GM20000 (cell line): ENCODE data around the gene ABCC12.

Source experiments
- DNase-seq: peaks from one replicate; pipeline ENCODE4 v3.0.0; 2012; ENCODE audit warnings: low spot score
- TF ChIP-seq, protein P1 (sequence below): IDR thresholded peaks from 2 replicates; pipeline ENCODE4 v1.5.1; 2012; ENCODE audit warnings: mild to moderate bottlenecking, control low read depth; ENCODE audit errors: extremely low read depth, missing control alignments

Gene ABCC12

DNA sequence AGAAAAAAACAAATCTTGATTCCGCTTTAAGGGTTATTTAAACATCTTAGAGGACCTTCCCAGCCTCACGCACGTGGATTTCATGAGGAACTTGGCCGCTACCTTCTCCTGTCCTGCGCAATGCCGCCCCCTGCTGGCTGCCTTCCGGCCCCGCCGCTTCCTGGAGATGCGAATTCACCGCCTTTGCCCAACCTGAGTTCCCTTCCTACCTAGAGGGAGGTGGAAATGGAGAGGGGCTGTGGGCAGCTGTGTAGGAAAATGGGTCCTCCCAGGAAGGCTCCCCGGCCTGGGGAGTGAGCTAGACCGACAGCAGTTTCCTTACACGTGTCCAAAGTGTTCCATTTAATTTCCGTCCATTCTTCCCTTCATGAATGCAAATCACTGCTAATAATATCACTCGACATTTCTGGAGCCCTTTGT, 1.0 kb upstream of the ABCC12 start:
- TF ChIP-seq, protein P1, sequence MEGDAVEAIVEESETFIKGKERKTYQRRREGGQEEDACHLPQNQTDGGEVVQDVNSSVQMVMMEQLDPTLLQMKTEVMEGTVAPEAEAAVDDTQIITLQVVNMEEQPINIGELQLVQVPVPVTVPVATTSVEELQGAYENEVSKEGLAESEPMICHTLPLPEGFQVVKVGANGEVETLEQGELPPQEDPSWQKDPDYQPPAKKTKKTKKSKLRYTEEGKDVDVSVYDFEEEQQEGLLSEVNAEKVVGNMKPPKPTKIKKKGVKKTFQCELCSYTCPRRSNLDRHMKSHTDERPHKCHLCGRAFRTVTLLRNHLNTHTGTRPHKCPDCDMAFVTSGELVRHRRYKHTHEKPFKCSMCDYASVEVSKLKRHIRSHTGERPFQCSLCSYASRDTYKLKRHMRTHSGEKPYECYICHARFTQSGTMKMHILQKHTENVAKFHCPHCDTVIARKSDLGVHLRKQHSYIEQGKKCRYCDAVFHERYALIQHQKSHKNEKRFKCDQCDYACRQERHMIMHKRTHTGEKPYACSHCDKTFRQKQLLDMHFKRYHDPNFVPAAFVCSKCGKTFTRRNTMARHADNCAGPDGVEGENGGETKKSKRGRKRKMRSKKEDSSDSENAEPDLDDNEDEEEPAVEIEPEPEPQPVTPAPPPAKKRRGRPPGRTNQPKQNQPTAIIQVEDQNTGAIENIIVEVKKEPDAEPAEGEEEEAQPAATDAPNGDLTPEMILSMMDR = peak; percentile 95
- peak; percentile 72 for DNase-seq

DNA sequence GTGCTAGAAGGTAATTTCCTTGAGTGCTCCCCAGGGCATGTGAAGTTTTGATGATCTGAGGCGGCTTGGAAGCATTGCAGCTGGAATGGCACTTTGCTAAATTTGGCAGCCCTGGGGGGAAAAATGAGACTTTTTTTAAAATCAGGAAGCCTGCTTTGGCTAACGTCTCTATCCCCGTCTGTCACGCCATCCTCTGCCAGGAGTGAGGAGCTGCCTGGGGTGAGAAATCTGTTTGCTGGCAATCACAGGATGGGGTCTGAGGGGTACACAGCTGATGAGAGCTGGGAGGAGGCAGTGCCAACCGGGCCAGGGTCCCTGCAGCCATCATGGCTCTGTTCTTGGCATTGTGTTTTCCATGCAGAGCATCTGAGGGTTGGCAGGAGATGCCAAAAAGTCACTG, 2.0 kb downstream of the ABCC12 start:
- TF ChIP-seq, protein P1 = no peak
- DNase-seq = no peak

DNA sequence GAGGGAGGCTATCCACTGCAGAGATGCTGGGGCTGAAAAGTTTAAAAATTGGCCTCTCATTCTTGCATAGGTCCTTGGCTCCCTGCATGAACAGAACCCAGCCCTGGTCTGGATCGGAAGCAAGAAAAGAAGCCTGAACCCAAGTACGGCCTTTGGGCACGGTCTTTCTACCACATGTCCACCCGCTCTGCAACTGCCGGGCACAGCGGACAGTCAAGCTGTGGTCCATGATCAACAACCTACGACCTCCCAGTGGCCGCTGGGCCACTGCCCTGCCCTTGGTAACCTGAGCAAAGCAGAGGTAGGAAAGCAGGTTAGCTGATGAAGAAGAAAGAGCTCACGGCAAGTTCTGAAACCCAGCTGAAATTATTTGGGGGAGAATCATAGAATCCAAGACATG, 3.6 kb downstream of the ABCC12 start:
- TF ChIP-seq, protein P1 = no peak

DNA sequence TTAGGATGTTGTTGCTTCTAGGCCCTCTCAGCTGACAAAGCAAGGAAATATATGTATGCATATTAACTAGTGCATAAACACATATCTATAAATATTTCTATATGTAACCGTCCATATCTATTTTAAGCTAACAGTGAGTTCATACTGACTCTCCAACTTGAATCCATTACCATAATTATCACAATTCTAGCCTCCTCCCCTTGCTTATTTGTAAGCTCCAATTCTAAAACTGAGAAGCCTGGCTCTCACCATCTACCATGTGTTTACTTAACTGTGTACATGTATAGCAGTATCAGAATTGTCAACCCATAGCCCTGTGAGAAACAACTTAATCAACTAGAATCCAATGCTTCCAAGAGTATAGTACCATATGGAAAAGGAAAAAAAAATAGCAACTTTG, 5.1 kb downstream of the ABCC12 start:
- DNase-seq = no peak
- TF ChIP-seq, protein P1 = no peak

More for the DNA sequence above, 3.6 kb downstream of the ABCC12 start:
- DNase-seq = no peak

DNA sequence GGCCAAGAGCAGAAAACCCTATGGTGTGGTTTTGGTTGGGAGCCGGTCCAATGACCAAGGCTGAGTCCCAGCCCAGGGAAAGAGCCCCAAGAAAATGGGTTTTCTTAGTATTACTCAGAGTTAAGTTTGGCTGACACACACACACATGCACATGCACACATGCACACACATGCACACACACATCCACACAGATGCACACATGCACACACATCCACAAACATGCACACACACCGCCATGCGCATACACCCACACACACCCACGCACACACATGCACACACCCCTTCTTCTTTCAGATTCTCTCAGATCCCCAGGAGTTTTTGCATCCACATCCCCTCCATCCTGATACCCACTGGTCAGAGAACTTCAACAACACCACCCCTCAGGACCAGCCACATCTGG, 9.1 kb downstream of the ABCC12 start:
- no peak for DNase-seq
- TF ChIP-seq, protein P1 = no peak

DNA sequence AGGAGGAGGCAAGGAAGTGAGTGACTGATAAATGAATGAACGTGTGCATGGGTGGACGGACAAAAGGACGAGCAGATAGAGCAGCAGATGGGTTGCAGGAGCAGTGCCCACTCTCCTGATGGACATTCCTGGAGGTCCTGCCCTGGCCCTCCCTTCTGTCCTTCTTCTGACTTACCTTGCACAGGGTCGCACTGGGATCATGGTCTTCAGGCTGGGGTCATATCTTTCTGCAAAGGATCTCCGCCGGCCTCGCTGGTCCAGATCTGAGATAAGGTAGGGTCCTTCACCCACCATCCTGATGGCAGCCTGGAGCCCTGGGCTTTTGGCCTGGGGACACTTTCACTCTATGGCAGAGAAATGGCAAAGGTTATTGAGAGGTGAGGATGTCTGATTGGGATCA, 9.7 kb downstream of the ABCC12 start:
- TF ChIP-seq, protein P1 = no peak
- DNase-seq = no peak

DNA sequence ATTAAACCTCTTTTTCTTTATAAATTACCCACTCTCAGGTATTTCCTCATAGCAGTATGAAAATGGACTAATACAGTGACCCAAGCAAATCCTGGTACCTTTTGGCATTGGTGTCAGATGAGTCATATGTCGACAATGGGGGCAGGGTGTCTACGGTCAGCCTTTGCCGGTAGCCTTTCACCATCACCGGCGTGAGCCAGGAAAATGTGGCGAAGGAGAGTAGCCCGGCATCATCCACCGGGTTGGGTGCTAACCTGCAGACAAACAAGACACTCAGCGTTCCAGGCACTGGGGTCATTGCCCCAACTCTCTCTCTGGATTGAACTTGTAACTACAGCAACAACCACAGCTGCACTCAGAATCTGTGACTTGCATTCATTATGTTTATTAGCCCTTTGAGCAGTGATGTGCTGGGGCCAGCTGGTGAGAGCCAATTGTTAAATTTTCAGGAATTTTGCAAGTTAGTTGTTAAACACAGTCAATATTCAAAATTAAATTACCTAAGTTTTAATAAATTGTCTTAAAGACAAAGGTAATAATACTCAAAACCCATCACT, 11.9 kb downstream of the ABCC12 start:
- DNase-seq = no peak
- TF ChIP-seq, protein P1 = no peak
